PC-9 (cell line): ENCODE data around the gene ZMPSTE24. TPM values are rescaled to one million over a fixed set of nuclear protein-coding genes. Genes with fewer than 3 reads are reported as not detected.

ENCODE experiments used
- BruUV-seq: library from RNA; stranded (reverse); fragments of 400-500 nt; replicated peaks from 2 replicates; lab custom pipeline; 2021; lab: Mats Ljungman, UMichigan
- CTCF ChIA-PET: fragments of 300-600 bp; sonication (Branson Sonifier 250); formaldehyde crosslinking; loops from one replicate; lab custom pipeline; 2022; ENCODE audit warnings: antibody characterized with exemption; lab: Charles Lee
- POLR2A ChIA-PET: fragments of 300-600 bp; sonication (Branson Sonifier 250); formaldehyde crosslinking; loops from one replicate; lab custom pipeline; 2022; ENCODE audit warnings: antibody characterized with exemption; ENCODE audit not compliant: unreplicated experiment; lab: Charles Lee
- DNase-seq, 2 experiments: peaks; one replicate each; pipeline versions ENCODE4 v3.0.0 to v3.0.0-alpha.2; 2015 to 2022; ENCODE audit warnings: mixed read lengths in 1 of 2
- H2AFZ ChIP-seq: fragments of 200-600 bp; sonication (generic); 2 replicates; pipeline ENCODE4 v1.8.1; 2017; ENCODE audit warnings: antibody characterized with exemption
- H3F3A ChIP-seq: fragments of 200-600 bp; sonication (generic); 2 replicates; pipeline ENCODE4 v1.8.1; 2017; ENCODE audit warnings: antibody characterized with exemption, mild to moderate bottlenecking, low read depth; ENCODE audit not compliant: insufficient read depth
- H3K27ac ChIP-seq: fragments of 200-600 bp; sonication (generic); 2 replicates; pipeline ENCODE4 v1.6.1; 2016; ENCODE audit warnings: mixed run types
- H3K27me3 ChIP-seq: fragments of 200-600 bp; sonication (generic); 2 replicates; pipeline ENCODE4 v1.6.1; 2016; ENCODE audit warnings: low read depth, mixed run types; ENCODE audit not compliant: insufficient read depth
- H3K36me3 ChIP-seq: fragments of 200-600 bp; sonication (generic); 2 replicates; pipeline ENCODE4 v1.6.1; 2016; ENCODE audit warnings: low read depth, mixed run types
- H3K4me1 ChIP-seq: fragments of 200-600 bp; sonication (generic); replicated peaks from 2 replicates; pipeline ENCODE4 v1.6.1; 2016; ENCODE audit warnings: mixed run types; ENCODE audit not compliant: insufficient read depth
- H3K4me2 ChIP-seq: fragments of 200-600 bp; sonication (generic); 2 replicates; pipeline ENCODE4 v1.6.1; 2017; ENCODE audit warnings: mixed run types
- H3K4me3 ChIP-seq: fragments of 200-600 bp; sonication (generic); 2 replicates; pipeline ENCODE4 v1.6.1; 2016; ENCODE audit warnings: mixed run types
- H3K79me2 ChIP-seq: fragments of 200-600 bp; sonication (generic); 2 replicates; pipeline ENCODE4 v1.6.1; 2017; ENCODE audit warnings: low read depth, mixed run types
- H3K9me2 ChIP-seq: fragments of 200-600 bp; sonication (generic); 2 replicates; pipeline ENCODE4 v1.8.1; 2017; ENCODE audit warnings: mild to moderate bottlenecking; ENCODE audit not compliant: insufficient read depth
- H3K9me3 ChIP-seq: fragments of 200-600 bp; sonication (generic); 2 replicates; pipeline ENCODE4 v1.8.1; 2016; ENCODE audit warnings: low read depth; ENCODE audit not compliant: insufficient read depth
- H4K20me1 ChIP-seq: fragments of 200-600 bp; sonication (generic); 2 replicates; pipeline ENCODE4 v1.8.1; 2017; ENCODE audit not compliant: insufficient read depth
- CTCF ChIP-seq: fragments of 200-600 bp; sonication (generic); conservative IDR thresholded peaks from 2 replicates; pipeline ENCODE4 v1.6.1; 2017; ENCODE audit warnings: mixed run types, antibody characterized with exemption, mild to moderate bottlenecking, moderate library complexity
- EZH2 ChIP-seq: fragments of 200-600 bp; sonication (generic); IDR thresholded peaks from 2 replicates; pipeline ENCODE4 v1.8.0; 2017; ENCODE audit warnings: antibody characterized with exemption, low read depth
- intact Hi-C: fragments of 100-400 bp; cut with micrococcal nuclease; formaldehyde crosslinking; loops from one replicate; pipeline ENCODE4 v1.10.0; 2022; ENCODE audit not compliant: unreplicated experiment
- total RNA-seq: library from RNA; stranded (reverse); gene quantifications from 2 replicates; pipeline ENCODE4 v1.2.3, GENCODE V29; 2021

Gene ZMPSTE24
- total RNA-seq, 1 experiment from 2014 or later: 55.8 TPM

- Histone ChIP-seq H3K4me3 (no peak overlapping the region), H3K4me2 (no peak overlapping the region), H3K36me3 (peaks cover 16% of the 10 kb centered on the region; the same call in 1 of the 2 replicates), H4K20me1 (0 out of 2 replicates have a peak, but pooled peaks cover 7% of the 10 kb centered on the region), H3F3A (peaks cover 7% of the 10 kb centered on the region), H3K9me3 (no peaks in the 10 kb centered on the region), H3K4me1 (no peaks in the 10 kb centered on the region), H3K27ac (no peak overlapping the region), H2AFZ (no peak overlapping the region), H3K27me3 (no peaks in the 10 kb centered on the region), H3K79me2 (no peaks in the 10 kb centered on the region; the same call in 1 of the 2 replicates), H3K9me2 (no peaks in the 10 kb centered on the region)
- CTCF ChIA-PET: interaction anchor here (0.6 to 0.7 kb wide), 5 partner anchors 10 to 732 kb away, joined by 6 to 14 read pairs (median 10); no protein-coding TSS in a partner anchor
- DNase-seq: no peak
- TF ChIP-seq EZH2 (no peak), CTCF (no peak)
- intact Hi-C loops: no loop called here
- BruUV-seq: no TSS peak
- POLR2A ChIA-PET: interaction anchor here (0.6 kb wide), 1 partner anchor 184 kb away, joined by 8 read pairs; the partner anchor contains the start of gene CAP1
Observed at GRCh38 chr1:40224040-40224439, 34.0 kb upstream of the ZMPSTE24 start.

GRCh38 chr1:40226192-40226591 lies 31.8 kb upstream of the ZMPSTE24 start:
- BruUV-seq: no TSS peak
- H3K4me2 ChIP-seq: no peak overlapping the region
- H3K27me3 ChIP-seq: no peaks in the 10 kb centered on the region
- DNase-seq: no peak
- intact Hi-C loops: no loop called here
- no peaks in the 10 kb centered on the region; the same call in 1 of the 2 replicates for H3K79me2 ChIP-seq
- H3K4me3 ChIP-seq: no peak overlapping the region
- no peaks in the 10 kb centered on the region for H3K4me1 ChIP-seq
- peaks cover 10% of the 10 kb centered on the region for H3F3A ChIP-seq
- H3K36me3 ChIP-seq: peaks cover 16% of the 10 kb centered on the region; the same call in 1 of the 2 replicates
- ChIA-PET CTCF (no interaction called here), POLR2A (interaction anchor here (0.6 kb wide), 1 partner anchor 120 kb away, joined by 3 read pairs; no protein-coding TSS in a partner anchor)
- H3K9me2 ChIP-seq: no peaks in the 10 kb centered on the region
- TF ChIP-seq CTCF (no peak), EZH2 (no peak)
- H4K20me1 ChIP-seq: 0 out of 2 replicates have a peak, but pooled peaks cover 7% of the 10 kb centered on the region
- no peak overlapping the region for H3K27ac ChIP-seq
- no peak overlapping the region for H2AFZ ChIP-seq
- no peaks in the 10 kb centered on the region for H3K9me3 ChIP-seq

- Histone ChIP-seq H3F3A (peaks cover 13% of the 10 kb centered on the region; the same call in 1 of the 2 replicates), H3K9me3 (peaks cover 5% of the 10 kb centered on the region), H3K9me2 (no peaks in the 10 kb centered on the region; the same call in 1 of the 2 replicates), H3K4me3 (no peak overlapping the region), H3K4me2 (no peak overlapping the region), H3K27ac (no peak overlapping the region), H3K4me1 (no peaks in the 10 kb centered on the region), H2AFZ (no peak overlapping the region), H4K20me1 (no peaks in the 10 kb centered on the region), H3K27me3 (no peaks in the 10 kb centered on the region), H3K79me2 (no peaks in the 10 kb centered on the region; the same call in 1 of the 2 replicates), H3K36me3 (peaks cover 39% of the 10 kb centered on the region)
- ChIA-PET CTCF (no interaction called here), POLR2A (no interaction called here)
- no TSS peak for BruUV-seq
- DNase-seq: no peak
- TF ChIP-seq CTCF (no peak), EZH2 (no peak)
- intact Hi-C loops: no loop called here
Observed at GRCh38 chr1:40232444-40232843, 25.6 kb upstream of the ZMPSTE24 start.
